Right ventricle myocardium superior (tissue), 1 donor: ENCODE data around the gene GRIK1. TPM values are rescaled to one million over a fixed set of nuclear protein-coding genes. Genes with fewer than 3 reads are reported as not detected.

ENCODE experiments used
- ATAC-seq: fragments of 200-7000 bp; cut with Tn5 transposase; one replicate; pipeline ENCODE4 v1.9.1; 2020; ENCODE audit warnings: mild to moderate bottlenecking; ENCODE audit not compliant: poor library complexity
- DNase-seq: peaks from one replicate; pipeline ENCODE4 v3.0.0-alpha.2; 2020
- intact Hi-C: fragments of 100-400 bp; cut with DNase I; formaldehyde crosslinking; loops from one replicate; pipeline ENCODE4 v1.11.2; 2022
- total RNA-seq: library from RNA; stranded (reverse); fragmentation: NEBNext Ultra II Directional; extraction: Animal tissue kit (Norgen Biotek cat#: 25700); gene quantifications from one replicate; pipeline ENCODE4 v1.2.1, GENCODE V29; 2021
- donor health status: DM: no; HTN: yes; CAD: no; lungs with severe emphysema.

Gene GRIK1
- total RNA-seq, 1 donor from 2014 or later, result not detected

- ATAC-seq (no peak), DNase-seq (no peak)
- intact Hi-C loops, result no loop called here
Measured at GRCh38 chr21:29801122-29801521, 138.7 kb downstream of the GRIK1 start.

GRCh38 chr21:29800056-29800455 is 139.7 kb downstream of the GRIK1 start:
- intact Hi-C loops, result no loop called here
- DNase-seq (no peak), ATAC-seq (no peak)

GRCh38 chr21:29798840-29799239 is 141.0 kb downstream of the GRIK1 start:
- DNase-seq, result no peak
- ATAC-seq, result no peak
- intact Hi-C loops, result no loop called here

GRCh38 chr21:29797155-29797554 is 142.6 kb downstream of the GRIK1 start:
- DNase-seq, result no peak
- ATAC-seq, result no peak
- intact Hi-C loops, result no loop called here

GRCh38 chr21:29793712-29794111 is 146.1 kb downstream of the GRIK1 start:
- intact Hi-C loops, result no loop called here
- no peak for ATAC-seq
- DNase-seq, result no peak

- ATAC-seq, result no peak
- intact Hi-C loops, result no loop called here
Measured at GRCh38 chr21:29789393-29789792, 150.4 kb downstream of the GRIK1 start.

GRCh38 chr21:29788752-29789151 is 151.0 kb downstream of the GRIK1 start:
- DNase-seq (no peak), ATAC-seq (no peak)
- intact Hi-C loops, result no loop called here

More at GRCh38 chr21:29789393-29789792, 150.4 kb downstream of the GRIK1 start:
- no peak for DNase-seq

- no peak for ATAC-seq
- DNase-seq, result no peak
- intact Hi-C loops, result no loop called here
Measured at GRCh38 chr21:29787361-29787909, 152.4 kb downstream of the GRIK1 start.

GRCh38 chr21:29786496-29787360 is 153.1 kb downstream of the GRIK1 start:
- DNase-seq, result no peak
- intact Hi-C loops, result no loop called here
- ATAC-seq, result no peak

- DNase-seq, result no peak
- ATAC-seq, result no peak
- intact Hi-C loops, result no loop called here
Measured at GRCh38 chr21:29777160-29777559, 162.6 kb downstream of the GRIK1 start.

GRCh38 chr21:29775462-29775861 is 164.3 kb downstream of the GRIK1 start:
- DNase-seq (no peak), ATAC-seq (no peak)
- intact Hi-C loops, result no loop called here

- intact Hi-C loops, result no loop called here
- ATAC-seq, result no peak
Measured at GRCh38 chr21:29771491-29772066, 168.2 kb downstream of the GRIK1 start.

GRCh38 chr21:29763674-29764073 is 176.1 kb downstream of the GRIK1 start:
- ATAC-seq, result no peak
- intact Hi-C loops, result no loop called here

More at GRCh38 chr21:29771491-29772066, 168.2 kb downstream of the GRIK1 start:
- no peak for DNase-seq

GRCh38 chr21:29762570-29763082 is 177.2 kb downstream of the GRIK1 start:
- DNase-seq, result no peak
- no peak for ATAC-seq
- intact Hi-C loops, result no loop called here

More at GRCh38 chr21:29763674-29764073, 176.1 kb downstream of the GRIK1 start:
- DNase-seq, result no peak

- intact Hi-C loops, result no loop called here
- DNase-seq (no peak), ATAC-seq (no peak)
Measured at GRCh38 chr21:29753216-29753615, 186.6 kb downstream of the GRIK1 start.

- ATAC-seq, result no peak
- intact Hi-C loops, result no loop called here
- no peak for DNase-seq
Measured at GRCh38 chr21:29751473-29752185, 188.2 kb downstream of the GRIK1 start.

- DNase-seq, result no peak
- ATAC-seq, result no peak
- intact Hi-C loops, result no loop called here
Measured at GRCh38 chr21:29749957-29750356, 189.8 kb downstream of the GRIK1 start.

- intact Hi-C loops, result no loop called here
- ATAC-seq (no peak), DNase-seq (no peak)
Measured at GRCh38 chr21:29749223-29749622, 190.6 kb downstream of the GRIK1 start.
